ENCODE results near the gene MAPK6. TPM values are rescaled to one million over a fixed set of nuclear protein-coding genes. Genes with fewer than 3 reads are reported as not detected.

The MAPK6 gene
- total RNA-seq, 1 experiment from 2014 or later = 83.2 TPM

- Mint-ChIP-seq H3K27me3 (ENCODE audit: low read depth) (no peaks in the 10 kb centered on the region), H3K9me3 (peaks cover 5% of the 10 kb centered on the region; the same call in 1 of the 2 replicates), H3K4me1 (no peaks in the 10 kb centered on the region), H3K4me3 (no peak overlapping the region), H3K27ac (no peak overlapping the region), H3K36me3 (no peaks in the 10 kb centered on the region)
- no peak for DNase-seq (ENCODE audit: low spot score)
- CTCF ChIA-PET = interaction anchor here (0.8 to 0.9 kb wide), 2 partner anchors 15 to 18 kb away, joined by 3 to 4 read pairs; partner anchors contain the start of gene BCL2L10
- TF ChIP-seq TEAD1 (CRISPR knock-in tag; IDR thresholded peaks at IDR 0.05) = no peak
- POLR2A ChIA-PET = no interaction called here
- ATAC-seq = no peak
Measured at GRCh38 chr15:52097180-52097579, 78.2 kb downstream of the MAPK6 start.

DNA sequence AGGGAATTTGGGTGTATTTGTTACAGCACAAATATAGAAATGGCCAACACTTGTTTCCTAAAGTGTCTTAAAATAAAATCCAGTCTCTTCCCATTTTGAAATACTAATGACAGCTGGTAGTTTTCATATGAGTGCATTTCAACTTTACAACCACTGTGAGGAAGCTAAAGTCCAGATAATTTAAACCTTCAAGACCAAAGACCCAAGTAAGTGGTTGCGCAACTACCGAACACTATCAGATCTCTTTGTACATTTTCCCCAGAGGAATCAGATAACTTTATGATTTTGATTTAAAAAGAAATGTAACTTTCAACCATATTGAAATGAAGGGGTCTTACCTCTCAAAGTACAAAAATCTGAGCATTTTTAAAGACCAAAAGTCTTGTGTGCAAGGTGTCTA is 79.3 kb downstream of the MAPK6 start:
- H3K9me3 Mint-ChIP-seq = peaks cover 5% of the 10 kb centered on the region; the same call in 1 of the 2 replicates
- POLR2A ChIA-PET = no interaction called here
- CTCF ChIA-PET = interaction anchor here (0.9 kb wide), 1 partner anchor 19 kb away, joined by 3 read pairs; no protein-coding TSS in a partner anchor
- H3K4me3 Mint-ChIP-seq = no peak overlapping the region
- H3K27me3 Mint-ChIP-seq (ENCODE audit: low read depth) = no peaks in the 10 kb centered on the region
- no peak for TF ChIP-seq ZNF416 (CRISPR knock-in tag; IDR thresholded peaks at IDR 0.05)
- TF ChIP-seq PRDM15 (CRISPR knock-in tag; IDR thresholded peaks at IDR 0.05) = no peak
- TF ChIP-seq, protein P1, sequence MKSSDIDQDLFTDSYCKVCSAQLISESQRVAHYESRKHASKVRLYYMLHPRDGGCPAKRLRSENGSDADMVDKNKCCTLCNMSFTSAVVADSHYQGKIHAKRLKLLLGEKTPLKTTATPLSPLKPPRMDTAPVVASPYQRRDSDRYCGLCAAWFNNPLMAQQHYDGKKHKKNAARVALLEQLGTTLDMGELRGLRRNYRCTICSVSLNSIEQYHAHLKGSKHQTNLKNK (CRISPR knock-in tag; IDR thresholded peaks at IDR 0.05) = no peak
- no peak for TF ChIP-seq ARID4B (CRISPR knock-in tag; IDR thresholded peaks at IDR 0.05; ENCODE audit: borderline replicate concordance)
- no peak for TF ChIP-seq FOXJ3 (CRISPR knock-in tag; IDR thresholded peaks at IDR 0.05; ENCODE audit: borderline replicate concordance)
- TF ChIP-seq EMX1 (CRISPR knock-in tag; IDR thresholded peaks at IDR 0.05) = no peak
- TF ChIP-seq NFATC4 (CRISPR knock-in tag; IDR thresholded peaks at IDR 0.05) = no peak
- no peak for TF ChIP-seq ZNF396 (CRISPR knock-in tag; IDR thresholded peaks at IDR 0.05; ENCODE audit: borderline replicate concordance)
- no peak for TF ChIP-seq SMAD3 (CRISPR knock-in tag; IDR thresholded peaks at IDR 0.05; ENCODE audit: borderline replicate concordance)
- no peak for TF ChIP-seq ESRRA (CRISPR knock-in tag; IDR thresholded peaks at IDR 0.05; ENCODE audit: borderline replicate concordance)
- no peak for TF ChIP-seq GABPB1 (CRISPR knock-in tag; IDR thresholded peaks at IDR 0.05)
- no peak for TF ChIP-seq TEAD4 (CRISPR knock-in tag; IDR thresholded peaks at IDR 0.05)
- TF ChIP-seq JAZF1 (CRISPR knock-in tag; IDR thresholded peaks at IDR 0.05) = no peak
- TF ChIP-seq, protein P2, sequence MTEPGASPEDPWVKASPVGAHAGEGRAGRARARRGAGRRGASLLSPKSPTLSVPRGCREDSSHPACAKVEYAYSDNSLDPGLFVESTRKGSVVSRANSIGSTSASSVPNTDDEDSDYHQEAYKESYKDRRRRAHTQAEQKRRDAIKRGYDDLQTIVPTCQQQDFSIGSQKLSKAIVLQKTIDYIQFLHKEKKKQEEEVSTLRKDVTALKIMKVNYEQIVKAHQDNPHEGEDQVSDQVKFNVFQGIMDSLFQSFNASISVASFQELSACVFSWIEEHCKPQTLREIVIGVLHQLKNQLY (CRISPR knock-in tag; IDR thresholded peaks at IDR 0.05) = no peak
- DNase-seq (ENCODE audit: low spot score) = no peak
- ATAC-seq = no peak
- H3K27ac Mint-ChIP-seq = no peak overlapping the region
- no peaks in the 10 kb centered on the region for H3K4me1 Mint-ChIP-seq
- H3K36me3 Mint-ChIP-seq = no peaks in the 10 kb centered on the region

Measured in WTC11 (cell line).